Prostate gland (tissue), 2 donors: Measurements from ENCODE around the gene TREX2. TPM values are rescaled to one million over a fixed set of nuclear protein-coding genes. Genes with fewer than 3 reads are reported as not detected.

Experiments used
- DNase-seq: peaks from one replicate; pipeline ENCODE4 v3.0.0-alpha.2; 2019; ENCODE audit warnings: low spot score
- H3K27ac ChIP-seq, 2 donors: fragments of 200-600 bp; sonication (generic); 2 replicates each; pipeline ENCODE4 v1.5.1; 2017 to 2019
- H3K27me3 ChIP-seq: fragments of 200-600 bp; sonication (generic); replicated peaks from 2 replicates; pipeline ENCODE4 v1.5.1; 2019; ENCODE audit not compliant: insufficient read depth
- H3K36me3 ChIP-seq, 2 donors: fragments of 200-600 bp; sonication (generic); 1 replicate in 1 of 2; 2 replicates in 1 of 2; pipeline versions ENCODE4 v1.5.1 to v1.8.1; 2017 to 2019
- H3K4me1 ChIP-seq: fragments of 200-600 bp; sonication (generic); replicated peaks from 2 replicates; pipeline ENCODE4 v1.5.1; 2019
- H3K4me3 ChIP-seq, 2 donors: fragments of 200-600 bp; sonication (generic); 2 replicates each; pipeline ENCODE4 v1.5.1; 2017 to 2019
- H3K9me3 ChIP-seq: fragments of 200-600 bp; sonication (generic); 2 replicates; pipeline ENCODE4 v1.5.1; 2017
- CTCF ChIP-seq, 4 experiments: fragments of 200-600 bp in 2 of 4; fragments of 450-650 bp in 2 of 4; sonication (generic) in 2 of 4; IDR thresholded peaks; 1 replicate in 3 of 4; 2 replicates in 1 of 4; pipeline ENCODE4 v1.5.1; 2016 to 2019; ENCODE audit warnings: antibody characterized with exemption in 4 of 4, mild to moderate bottlenecking in 2 of 4, moderate library complexity in 2 of 4
- POLR2A ChIP-seq: fragments of 450-650 bp; IDR thresholded peaks from one replicate; pipeline ENCODE4 v1.6.1; 2016; ENCODE audit warnings: antibody characterized with exemption, mild to moderate bottlenecking
- POLR2AphosphoS5 ChIP-seq: sonication (generic); formaldehyde crosslinking; IDR thresholded peaks from one replicate; pipeline ENCODE4 v1.6.1; 2017; ENCODE audit warnings: antibody characterized with exemption
- WGBS: methylation state at CpG from one replicate; pipeline ENCODE4 v1.1.5; 2018; 5-methylcytosine and 5-hydroxymethylcytosine counted together
- intact Hi-C: fragments of 100-400 bp; cut with DNase I; formaldehyde crosslinking; loops from one replicate; pipeline ENCODE4 v1.14.2; 2022
- total RNA-seq, 2 donors: library from RNA; depleted of rRNA; stranded (reverse); fragments of >200 nt; gene quantifications; one replicate each; pipeline ENCODE4 v1.1.0, GENCODE V29; 2016

Gene TREX2
- total RNA-seq, 2 donors from 2014 or later: 5.8 to 6.3 TPM

GRCh38 chrX:153476666-153477363 lies 31.0 kb upstream of the TREX2 start:
- no peaks in the 10 kb centered on the region for H3K27me3 ChIP-seq
- WGBS: 77% methylated on average over 6 of the region's 16 CpGs
- DNase-seq: no peak
- TF ChIP-seq POLR2A (no peak), POLR2AphosphoS5 (no peak), CTCF (IDR thresholded peaks at IDR 0.05) (no peak)
- H3K4me1 ChIP-seq: no peaks in the 10 kb centered on the region
- H3K4me3 ChIP-seq: no peak overlapping the region
- no peak overlapping the region for H3K27ac ChIP-seq
- H3K9me3 ChIP-seq: no peaks in the 10 kb centered on the region
- intact Hi-C loops: no loop called here
- no peaks in the 10 kb centered on the region for H3K36me3 ChIP-seq

- no peak overlapping the region for H3K27ac ChIP-seq
- H3K4me1 ChIP-seq: no peaks in the 10 kb centered on the region
- H3K36me3 ChIP-seq: no peaks in the 10 kb centered on the region
- WGBS: 86% methylated on average over 8 of the region's 11 CpGs
- no peaks in the 10 kb centered on the region for H3K27me3 ChIP-seq
- no peaks in the 10 kb centered on the region for H3K9me3 ChIP-seq
- TF ChIP-seq POLR2A: no peak
- no peak for TF ChIP-seq CTCF (IDR thresholded peaks at IDR 0.05)
- no peak for TF ChIP-seq POLR2AphosphoS5
- intact Hi-C loops: no loop called here
- H3K4me3 ChIP-seq: no peak overlapping the region
- no peak for DNase-seq
Observed at GRCh38 chrX:153475751-153476281, 30.0 kb upstream of the TREX2 start.

- Histone ChIP-seq H3K36me3 (no peaks in the 10 kb centered on the region), H3K27ac (no peak overlapping the region), H3K4me3 (no peak overlapping the region), H3K27me3 (no peaks in the 10 kb centered on the region), H3K9me3 (no peaks in the 10 kb centered on the region), H3K4me1 (no peaks in the 10 kb centered on the region)
- WGBS: 85% methylated on average over 7 of the region's 7 CpGs
- no peak for TF ChIP-seq CTCF (IDR thresholded peaks at IDR 0.05)
- no peak for TF ChIP-seq POLR2A
- TF ChIP-seq POLR2AphosphoS5: no peak
- intact Hi-C loops: no loop called here
- DNase-seq: no peak
Observed at GRCh38 chrX:153475271-153475670, 29.4 kb upstream of the TREX2 start.

DNA sequence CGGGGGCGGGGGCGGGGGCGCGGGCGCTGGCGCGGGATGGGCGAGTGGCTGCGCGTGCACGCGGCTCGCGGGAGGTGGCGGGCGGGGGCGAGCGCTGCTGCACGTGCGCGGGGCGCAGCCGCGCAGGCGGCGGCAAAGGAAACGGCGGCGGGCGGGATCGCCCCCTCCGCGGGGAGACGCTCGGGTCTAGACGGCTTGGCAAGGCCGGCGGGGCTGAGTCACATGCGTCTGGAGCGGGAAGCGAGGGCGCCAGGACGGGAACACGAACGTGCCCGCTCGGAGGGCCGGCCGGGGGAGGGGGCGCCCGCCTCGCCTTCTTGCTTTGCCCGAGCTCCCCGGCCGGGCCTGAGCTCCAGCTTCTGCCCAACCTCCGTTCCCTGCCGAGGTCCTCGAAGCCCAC lies 28.9 kb upstream of the TREX2 start:
- peak overlapping the region; percentile 10 to 18 for H3K4me3 ChIP-seq
- peak; percentile 23 for DNase-seq
- no peak overlapping the region for H3K27ac ChIP-seq

More for the DNA sequence above, 28.9 kb upstream of the TREX2 start:
- no peaks in the 10 kb centered on the region for H3K36me3 ChIP-seq
- no peak for TF ChIP-seq POLR2AphosphoS5
- no peak for TF ChIP-seq CTCF (IDR thresholded peaks at IDR 0.05)
- no peak for TF ChIP-seq POLR2A
- intact Hi-C loops: no loop called here
- no peaks in the 10 kb centered on the region for H3K9me3 ChIP-seq
- no peaks in the 10 kb centered on the region for H3K27me3 ChIP-seq
- H3K4me1 ChIP-seq: no peaks in the 10 kb centered on the region
- WGBS: no CpG with 5 or more reads among the region's 59 CpGs
